HG03521 (cell line): ENCODE data around the gene FBXO28.
A peak's percentile ranks its signal among the peaks of the same experiment; 100 is the strongest.

Source experiments
- ATAC-seq: cut with Tn5 transposase; IDR thresholded peaks from one replicate; pipeline ENCODE4 v1.9.1; 2021; ENCODE audit warnings: mild to moderate bottlenecking, moderate library complexity; ENCODE audit not compliant: unreplicated experiment

FBXO28 gene

GRCh38 chr1:224095339-224095738, 18.6 kb upstream of the FBXO28 start:
- no peak for ATAC-seq

- ATAC-seq = no peak
Observed at GRCh38 chr1:224095867-224096266, 18.0 kb upstream of the FBXO28 start.

GRCh38 chr1:224096773-224097172, 17.1 kb upstream of the FBXO28 start:
- ATAC-seq = no peak

- ATAC-seq = no peak
Observed at GRCh38 chr1:224098007-224098406, 15.9 kb upstream of the FBXO28 start.

- peak; percentile 87 for ATAC-seq
Observed at GRCh38 chr1:224106568-224107281, 7.2 kb upstream of the FBXO28 start.

- no peak for ATAC-seq
Observed at GRCh38 chr1:224107282-224107625, 6.7 kb upstream of the FBXO28 start.

- ATAC-seq = no peak
Observed at GRCh38 chr1:224108991-224109390, 4.9 kb upstream of the FBXO28 start.

GRCh38 chr1:224109981-224110380, 3.9 kb upstream of the FBXO28 start:
- no peak for ATAC-seq

- no peak for ATAC-seq
Observed at GRCh38 chr1:224113005-224113404, 906 bp upstream of the FBXO28 start.

- peak; percentile 7 for ATAC-seq
Observed at GRCh38 chr1:224113545-224113917, 380 bp upstream of the FBXO28 start.

- ATAC-seq = no peak
Observed at GRCh38 chr1:224114787-224115175, 870 bp downstream of the FBXO28 start.

- ATAC-seq = no peak
Observed at GRCh38 chr1:224116131-224116530, 2.2 kb downstream of the FBXO28 start.

GRCh38 chr1:224118688-224119087, 4.8 kb downstream of the FBXO28 start:
- ATAC-seq = no peak

- no peak for ATAC-seq
Observed at GRCh38 chr1:224123136-224123535, 9.2 kb downstream of the FBXO28 start.

GRCh38 chr1:224124220-224124619, 10.3 kb downstream of the FBXO28 start:
- ATAC-seq = no peak

GRCh38 chr1:224127925-224128819, 14.3 kb downstream of the FBXO28 start:
- ATAC-seq = no peak

GRCh38 chr1:224131253-224131652, 17.3 kb downstream of the FBXO28 start:
- ATAC-seq = no peak

GRCh38 chr1:224132901-224133300, 19.0 kb downstream of the FBXO28 start:
- no peak for ATAC-seq

GRCh38 chr1:224133741-224134299, 19.9 kb downstream of the FBXO28 start:
- no peak for ATAC-seq

- ATAC-seq = no peak
Observed at GRCh38 chr1:224137518-224137917, 23.6 kb downstream of the FBXO28 start.

GRCh38 chr1:224138198-224138597, 24.3 kb downstream of the FBXO28 start:
- ATAC-seq = no peak

GRCh38 chr1:224141693-224142092, 27.8 kb downstream of the FBXO28 start:
- ATAC-seq = no peak
